ENCODE results near the gene C2orf68.
"Not testable (repeated sequence)": the region's sequence is repeated elsewhere in the genome, so short reads cannot be mapped to it uniquely, and the experiment has no call there.

GRCh38 chr2:85657399-85657798 lies 45.5 kb upstream of the C2orf68 start:
- not testable (repeated sequence) for TF ChIP-seq CTCF, POLR2A (IDR thresholded peaks at IDR 0.05)

All from thyroid gland (tissue), 4 donors.